ENCODE data around the gene SLC31A1. TPM values are rescaled to one million over a fixed set of nuclear protein-coding genes. Genes with fewer than 3 reads are reported as not detected.

The SLC31A1 gene
- total RNA-seq, 1 donor from 2014 or later = 7.3 TPM

DNA sequence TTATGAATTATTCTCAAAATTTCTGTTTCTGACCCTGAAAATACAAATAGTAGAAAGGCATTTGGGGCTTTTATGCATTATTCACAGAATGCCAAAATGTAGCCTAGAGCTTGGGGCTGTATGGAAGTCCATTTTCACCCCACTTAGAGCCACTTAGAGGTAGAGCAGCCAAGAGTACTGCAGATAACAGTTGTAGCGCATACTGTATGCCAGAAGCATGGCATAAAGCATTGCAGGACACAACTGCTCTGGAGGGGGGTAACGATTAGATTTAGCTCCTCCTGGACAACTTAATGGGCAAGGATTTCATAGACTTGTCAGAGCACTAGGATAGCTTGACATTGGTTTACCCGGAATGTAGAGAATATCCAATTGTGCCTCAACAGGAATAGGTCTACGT is 15.7 kb downstream of the SLC31A1 start:
- Mint-ChIP-seq H3K27me3 (no peaks in the 10 kb centered on the region), H3K4me3 (no peak overlapping the region), H3K36me3 (ENCODE audit: low read depth) (no peaks in the 10 kb centered on the region), H3K27ac (no peak overlapping the region), H3K4me1 (peaks cover 25% of the 10 kb centered on the region), H3K9me3 (no peaks in the 10 kb centered on the region)
- CTCF ChIA-PET = no interaction called here
- POLR2A ChIA-PET = no interaction called here
- TF ChIP-seq, protein P1, sequence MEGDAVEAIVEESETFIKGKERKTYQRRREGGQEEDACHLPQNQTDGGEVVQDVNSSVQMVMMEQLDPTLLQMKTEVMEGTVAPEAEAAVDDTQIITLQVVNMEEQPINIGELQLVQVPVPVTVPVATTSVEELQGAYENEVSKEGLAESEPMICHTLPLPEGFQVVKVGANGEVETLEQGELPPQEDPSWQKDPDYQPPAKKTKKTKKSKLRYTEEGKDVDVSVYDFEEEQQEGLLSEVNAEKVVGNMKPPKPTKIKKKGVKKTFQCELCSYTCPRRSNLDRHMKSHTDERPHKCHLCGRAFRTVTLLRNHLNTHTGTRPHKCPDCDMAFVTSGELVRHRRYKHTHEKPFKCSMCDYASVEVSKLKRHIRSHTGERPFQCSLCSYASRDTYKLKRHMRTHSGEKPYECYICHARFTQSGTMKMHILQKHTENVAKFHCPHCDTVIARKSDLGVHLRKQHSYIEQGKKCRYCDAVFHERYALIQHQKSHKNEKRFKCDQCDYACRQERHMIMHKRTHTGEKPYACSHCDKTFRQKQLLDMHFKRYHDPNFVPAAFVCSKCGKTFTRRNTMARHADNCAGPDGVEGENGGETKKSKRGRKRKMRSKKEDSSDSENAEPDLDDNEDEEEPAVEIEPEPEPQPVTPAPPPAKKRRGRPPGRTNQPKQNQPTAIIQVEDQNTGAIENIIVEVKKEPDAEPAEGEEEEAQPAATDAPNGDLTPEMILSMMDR (IDR thresholded peaks at IDR 0.05) = no peak
- no peak for ATAC-seq (ENCODE audit: low read depth)
- DNase-seq = no peak
- intact Hi-C loops (cut with micrococcal nuclease) = no loop called here

DNA sequence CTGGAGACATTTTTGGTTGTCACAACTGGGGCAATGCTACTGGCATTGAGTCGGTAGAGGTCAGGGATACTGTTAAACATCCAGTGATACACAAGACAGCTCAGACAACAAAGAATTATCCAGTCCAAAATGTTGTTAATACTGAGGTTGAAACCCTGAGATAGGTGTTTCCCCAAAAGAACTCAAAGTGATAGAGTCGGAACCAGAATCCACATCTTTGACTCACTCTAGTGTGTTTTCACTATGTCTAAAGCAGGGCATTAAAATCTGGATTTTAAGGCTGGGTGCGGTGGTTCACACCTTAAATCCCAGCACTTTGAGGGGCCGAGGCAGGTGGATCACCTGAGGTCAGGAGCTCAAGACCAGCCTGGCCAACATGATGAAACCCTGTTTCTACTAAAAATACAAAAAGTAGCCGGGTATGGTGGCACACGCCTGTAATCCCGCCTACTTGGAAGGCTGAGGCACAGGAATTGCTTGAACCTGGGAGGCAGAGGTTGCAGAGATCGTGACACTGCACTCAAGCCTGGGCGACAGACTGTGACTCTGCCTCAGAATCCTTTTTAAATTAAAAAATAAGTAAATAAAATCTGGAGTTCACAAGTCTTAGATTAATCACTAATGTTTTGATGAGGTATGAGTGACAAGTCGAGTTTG is 17.0 kb downstream of the SLC31A1 start:
- ChIA-PET CTCF (no interaction called here), POLR2A (no interaction called here)
- no peak overlapping the region for H3K4me3 Mint-ChIP-seq
- ATAC-seq (ENCODE audit: low read depth) (no peak), DNase-seq (no peak)
- H3K27me3 Mint-ChIP-seq = no peaks in the 10 kb centered on the region
- peaks cover 16% of the 10 kb centered on the region for H3K4me1 Mint-ChIP-seq
- TF ChIP-seq, protein P1 (IDR thresholded peaks at IDR 0.05) = no peak
- no peaks in the 10 kb centered on the region for H3K36me3 Mint-ChIP-seq (ENCODE audit: low read depth)
- intact Hi-C loops (cut with micrococcal nuclease) = no loop called here
- H3K27ac Mint-ChIP-seq = no peak overlapping the region
- H3K9me3 Mint-ChIP-seq = no peaks in the 10 kb centered on the region

DNA sequence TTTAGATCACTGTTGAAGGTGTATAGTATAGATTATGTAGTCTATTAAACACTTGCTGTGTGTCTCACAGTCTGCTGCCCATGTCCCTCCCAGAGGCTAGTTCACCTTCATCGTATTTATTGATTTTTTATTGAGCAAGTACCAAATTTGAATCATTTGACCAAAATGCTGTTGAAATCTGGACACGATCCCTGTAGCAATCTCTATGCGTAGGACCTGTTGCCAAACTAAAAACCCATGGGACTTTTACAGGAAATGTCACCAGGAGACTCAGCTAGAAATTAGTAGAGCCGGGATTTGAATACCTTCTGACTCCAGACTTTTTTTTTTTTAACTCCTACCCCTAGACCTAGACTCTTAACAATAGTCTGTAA is 17.5 kb downstream of the SLC31A1 start:
- no peaks in the 10 kb centered on the region for H3K27me3 Mint-ChIP-seq
- intact Hi-C loops (cut with micrococcal nuclease) = loop anchor here (1.0 kb wide), 1 partner anchor 12 kb away; no protein-coding TSS in a partner anchor
- no peak overlapping the region for H3K27ac Mint-ChIP-seq
- H3K4me3 Mint-ChIP-seq = no peak overlapping the region
- ChIA-PET CTCF (no interaction called here), POLR2A (interaction anchor here (0.8 kb wide), 1 partner anchor 18 kb away, joined by 4 read pairs; the partner anchor contains the start of genes FKBP15 and SLC31A1)
- no peaks in the 10 kb centered on the region for H3K9me3 Mint-ChIP-seq
- no peak for DNase-seq
- TF ChIP-seq, protein P1 (IDR thresholded peaks at IDR 0.05) = no peak
- peaks cover 12% of the 10 kb centered on the region for H3K4me1 Mint-ChIP-seq
- no peak for ATAC-seq (ENCODE audit: low read depth)
- no peaks in the 10 kb centered on the region for H3K36me3 Mint-ChIP-seq (ENCODE audit: low read depth)

DNA sequence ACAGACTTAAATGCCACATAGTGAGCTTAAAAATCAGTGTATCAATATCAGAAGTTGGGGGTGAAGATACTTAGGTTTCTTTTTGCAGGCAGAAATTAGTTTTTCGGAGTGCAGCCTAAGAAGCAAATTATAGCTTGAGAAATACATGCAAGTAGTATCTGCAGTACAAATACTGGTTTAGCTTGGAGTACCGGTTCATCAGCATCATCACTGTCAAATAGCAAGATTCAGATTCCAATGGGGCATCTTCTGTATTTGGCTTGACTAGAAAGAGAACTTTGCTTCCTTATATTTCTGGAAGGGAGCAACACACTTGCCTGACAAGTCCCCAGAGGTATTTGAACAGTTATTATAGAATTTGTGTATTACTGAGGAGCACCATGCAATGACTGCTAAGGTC is 19.8 kb downstream of the SLC31A1 start:
- intact Hi-C loops (cut with micrococcal nuclease) = no loop called here
- H3K36me3 Mint-ChIP-seq (ENCODE audit: low read depth) = no peaks in the 10 kb centered on the region
- POLR2A ChIA-PET = no interaction called here
- TF ChIP-seq, protein P1 (IDR thresholded peaks at IDR 0.05) = no peak
- ATAC-seq (ENCODE audit: low read depth) (no peak), DNase-seq (no peak)
- CTCF ChIA-PET = no interaction called here
- no peaks in the 10 kb centered on the region for H3K27me3 Mint-ChIP-seq
- peaks cover 4% of the 10 kb centered on the region for H3K4me1 Mint-ChIP-seq
- no peak overlapping the region for H3K4me3 Mint-ChIP-seq
- H3K27ac Mint-ChIP-seq = no peak overlapping the region
- H3K9me3 Mint-ChIP-seq = no peaks in the 10 kb centered on the region

GRCh38 chr9:113244556-113244955 is 23.2 kb downstream of the SLC31A1 start:
- intact Hi-C loops (cut with micrococcal nuclease) = no loop called here
- Mint-ChIP-seq H3K9me3 (no peaks in the 10 kb centered on the region), H3K27me3 (no peaks in the 10 kb centered on the region), H3K27ac (no peak overlapping the region), H3K36me3 (ENCODE audit: low read depth) (peaks cover 2% of the 10 kb centered on the region), H3K4me3 (no peak overlapping the region), H3K4me1 (peaks cover 4% of the 10 kb centered on the region)
- CTCF ChIA-PET = no interaction called here
- no peak for DNase-seq
- POLR2A ChIA-PET = no interaction called here
- ATAC-seq (ENCODE audit: low read depth) = no peak
- TF ChIP-seq, protein P1 (IDR thresholded peaks at IDR 0.05) = no peak

Measured in activated B cell treated with CpG ODN at 0.5 μM for 24 hours (primary cell).